Measurements from ENCODE around the gene POLR3GL.
"Not testable (repeated sequence)": the region's sequence is repeated elsewhere in the genome, so short reads cannot be mapped to it uniquely, and the experiment has no call there.

POLR3GL gene, protein sequence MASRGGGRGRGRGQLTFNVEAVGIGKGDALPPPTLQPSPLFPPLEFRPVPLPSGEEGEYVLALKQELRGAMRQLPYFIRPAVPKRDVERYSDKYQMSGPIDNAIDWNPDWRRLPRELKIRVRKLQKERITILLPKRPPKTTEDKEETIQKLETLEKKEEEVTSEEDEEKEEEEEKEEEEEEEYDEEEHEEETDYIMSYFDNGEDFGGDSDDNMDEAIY

GRCh38 chr1:145964328-145965118 is at the start of gene POLR3GL, which contains the start of gene ANKRD34A:
Gene POLR3GL, plus strand, starts transcription at chr1:145964690. Its CDS starts 10,176 bp downstream, at chr1:145974866.
Gene ANKRD34A, minus strand, starts transcription at chr1:145964575. Its CDS starts 2,816 bp downstream, at chr1:145961759.
- DNase-seq (ENCODE audit: low read depth in 2 of 2), result peak; percentile 83 to 89

GRCh38 chr1:145916745-145917144 is 47.7 kb upstream of the POLR3GL start:
- DNase-seq (ENCODE audit: low read depth in 2 of 2), result no peak

DNA sequence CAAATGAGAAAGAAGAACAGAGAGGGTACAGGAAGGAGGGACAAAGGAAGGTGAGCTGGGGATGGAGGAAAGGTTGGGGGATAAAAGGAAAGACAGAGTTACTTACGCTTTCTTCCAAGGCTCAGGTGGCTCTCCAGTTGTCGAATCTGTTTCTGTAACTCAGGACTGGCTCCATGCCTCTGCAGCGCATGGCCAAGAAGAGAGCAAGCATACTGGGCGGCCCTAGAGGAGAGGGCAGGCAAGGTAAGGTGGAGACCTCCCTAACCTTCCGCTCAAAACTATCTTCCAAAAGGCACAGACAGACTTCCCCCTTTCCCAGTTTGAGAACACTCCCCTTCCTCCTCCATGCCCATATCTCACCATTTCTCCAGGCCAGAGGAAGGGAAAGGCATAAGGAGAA is 46.9 kb upstream of the POLR3GL start:
- no peak for DNase-seq (ENCODE audit: low read depth in 2 of 2)

DNA sequence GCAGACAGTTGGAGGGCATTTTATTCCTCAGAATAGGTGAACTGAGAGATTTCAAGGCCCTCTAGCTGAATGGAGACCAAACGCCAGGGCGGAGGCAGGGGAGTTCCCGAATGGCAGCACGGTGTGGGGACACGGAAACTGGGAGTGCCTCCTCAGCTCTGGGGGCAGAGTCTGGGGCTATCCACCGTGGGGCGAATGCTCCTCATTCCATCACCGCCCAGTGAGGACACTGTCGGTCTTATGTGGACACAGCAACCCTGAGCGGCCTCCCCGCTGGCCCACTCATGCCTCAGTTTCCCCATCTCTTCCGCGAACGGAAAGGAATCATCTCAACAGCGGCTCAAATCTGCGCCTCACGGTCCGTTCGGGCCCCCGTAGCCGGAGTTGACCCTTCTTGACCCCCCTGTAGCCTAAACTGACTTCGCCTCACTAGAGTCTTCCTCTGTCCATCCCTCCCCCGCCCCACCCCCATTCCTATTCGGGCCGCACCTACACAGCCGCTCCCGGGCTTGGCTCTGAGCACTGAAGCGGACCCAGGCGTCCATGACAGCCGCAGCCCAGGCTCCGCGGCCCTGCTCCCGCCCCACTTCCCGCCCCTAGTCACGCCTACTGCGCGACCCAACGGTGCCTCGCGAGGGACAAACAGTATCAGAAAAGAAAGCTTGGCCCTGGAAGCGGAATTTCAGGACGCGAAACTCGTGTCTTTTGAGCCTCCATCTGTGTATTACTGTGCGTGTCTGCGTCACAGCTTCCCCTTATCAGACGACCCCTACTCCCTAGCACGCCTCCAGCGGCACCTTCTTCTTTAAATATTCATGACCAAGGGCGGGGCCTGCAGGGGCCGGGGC is 46.1 kb upstream of the POLR3GL start, which contains the start of gene PEX11B:
TSS of gene PEX11B (minus strand) at position 574 of the 848 bp plus-strand sequence. CDS start at position 545, 29 bp downstream.
- peak; percentile 87 to 88 for DNase-seq (ENCODE audit: low read depth in 2 of 2)

DNA sequence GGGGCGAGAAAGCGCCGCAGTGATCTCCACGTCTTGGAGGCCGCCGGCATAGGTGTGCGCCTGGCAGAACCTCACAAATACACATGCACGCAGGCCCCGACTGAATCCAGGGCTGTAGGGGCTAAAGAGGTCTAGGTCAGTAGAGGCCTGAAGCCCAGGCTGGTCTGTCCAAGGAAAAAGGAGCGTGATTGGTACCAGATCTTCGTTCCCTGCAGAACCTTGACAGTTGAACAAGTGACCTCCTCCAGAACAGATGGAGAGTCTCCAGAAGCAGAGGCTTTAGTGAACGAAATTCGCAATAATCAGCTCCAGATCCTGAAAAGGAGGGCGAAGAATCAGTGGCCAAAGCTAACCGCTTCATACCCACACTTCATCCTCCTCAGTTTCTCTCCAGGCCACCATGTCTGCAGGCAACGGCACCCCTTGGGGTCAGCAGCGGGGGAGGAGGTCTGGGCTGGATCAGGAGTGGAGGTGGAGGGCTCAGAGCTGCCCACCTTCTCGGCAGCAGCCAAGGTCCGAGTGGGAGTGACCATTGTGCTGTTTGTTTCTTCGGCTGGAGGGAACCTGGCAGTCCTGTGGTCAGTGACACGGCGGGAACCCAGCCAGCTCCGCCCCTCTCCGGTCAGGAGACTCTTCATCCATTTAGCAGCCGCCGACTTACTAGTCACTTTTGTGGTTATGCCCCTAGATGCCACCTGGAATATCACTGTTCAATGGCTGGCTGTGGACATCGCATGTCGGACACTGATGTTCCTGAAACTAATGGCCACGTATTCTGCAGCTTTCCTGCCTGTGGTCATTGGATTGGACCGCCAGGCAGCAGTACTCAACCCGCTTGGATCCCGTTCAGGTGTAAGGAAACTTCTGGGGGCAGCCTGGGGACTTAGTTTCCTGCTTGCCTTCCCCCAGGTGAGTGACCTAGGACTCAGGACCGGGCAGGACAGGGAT is 45.2 kb upstream of the POLR3GL start:
- DNase-seq (ENCODE audit: low read depth in 2 of 2), result no peak

DNA sequence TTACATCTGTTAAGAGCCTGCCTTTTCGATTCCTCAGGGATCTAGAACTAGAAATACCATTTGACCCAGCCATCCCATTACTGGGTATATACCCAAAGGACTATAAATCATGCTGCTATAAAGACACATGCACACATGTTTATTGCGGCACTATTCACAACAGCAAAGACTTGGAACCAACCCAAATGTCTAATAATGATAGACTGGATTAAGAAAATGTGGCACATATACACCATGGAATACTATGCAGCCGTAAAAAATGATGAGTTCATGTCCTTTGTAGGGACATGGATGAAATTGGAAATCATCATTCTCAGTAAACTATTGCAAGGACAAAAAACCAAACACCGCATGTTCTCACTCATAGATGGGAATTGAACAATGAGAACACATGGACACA is 44.2 kb upstream of the POLR3GL start:
- not testable (repeated sequence) for DNase-seq (ENCODE audit: low read depth in 2 of 2)

DNA sequence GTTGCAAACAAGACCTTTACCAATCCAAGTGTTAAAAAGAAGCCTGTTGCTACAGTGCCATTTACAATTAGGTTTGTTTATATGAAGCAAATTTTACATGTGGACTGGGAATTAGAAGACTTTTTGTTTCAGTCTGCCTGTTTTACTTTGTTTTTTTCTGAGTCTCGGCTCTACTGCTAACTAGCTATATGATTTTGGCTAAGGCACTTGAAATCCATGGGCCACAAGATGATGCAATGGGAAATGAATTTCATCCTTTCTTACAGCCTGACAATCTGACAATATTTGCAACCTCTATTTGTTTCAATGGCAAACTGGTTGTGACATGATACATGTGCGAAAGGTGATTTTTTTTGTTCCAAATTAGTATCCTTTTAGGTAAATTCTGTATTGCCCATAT is 42.2 kb upstream of the POLR3GL start:
- no peak for DNase-seq (ENCODE audit: low read depth in 2 of 2)

DNA sequence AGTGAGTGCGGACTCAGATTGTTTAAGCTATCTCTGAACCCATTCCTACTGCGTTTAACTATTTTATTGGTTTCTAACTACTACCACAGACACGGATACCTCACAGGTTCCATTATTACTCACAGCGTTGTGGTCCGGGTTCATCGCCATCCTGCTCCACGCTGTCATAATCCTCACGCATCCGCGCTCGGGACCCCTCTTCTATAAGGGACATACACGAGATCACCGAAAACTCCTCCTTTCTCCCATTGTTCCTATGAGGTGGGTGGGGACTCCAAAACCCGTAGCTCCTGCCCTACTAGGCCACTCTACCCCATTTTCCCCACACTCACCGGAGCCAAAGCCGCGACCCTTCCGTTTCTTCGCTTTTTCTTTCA is 37.8 kb upstream of the POLR3GL start:
- peak; percentile 32 to 42 for DNase-seq (ENCODE audit: low read depth in 2 of 2)

- DNase-seq (ENCODE audit: low read depth in 2 of 2), result peak; percentile 82 to 91
Observed at GRCh38 chr1:145927063-145927886, 37.2 kb upstream of the POLR3GL start, which contains the start of gene RBM8A. Gene RBM8A, minus strand, starts transcription at chr1:145927484. Its CDS starts 58 bp downstream, at chr1:145927426.

DNA sequence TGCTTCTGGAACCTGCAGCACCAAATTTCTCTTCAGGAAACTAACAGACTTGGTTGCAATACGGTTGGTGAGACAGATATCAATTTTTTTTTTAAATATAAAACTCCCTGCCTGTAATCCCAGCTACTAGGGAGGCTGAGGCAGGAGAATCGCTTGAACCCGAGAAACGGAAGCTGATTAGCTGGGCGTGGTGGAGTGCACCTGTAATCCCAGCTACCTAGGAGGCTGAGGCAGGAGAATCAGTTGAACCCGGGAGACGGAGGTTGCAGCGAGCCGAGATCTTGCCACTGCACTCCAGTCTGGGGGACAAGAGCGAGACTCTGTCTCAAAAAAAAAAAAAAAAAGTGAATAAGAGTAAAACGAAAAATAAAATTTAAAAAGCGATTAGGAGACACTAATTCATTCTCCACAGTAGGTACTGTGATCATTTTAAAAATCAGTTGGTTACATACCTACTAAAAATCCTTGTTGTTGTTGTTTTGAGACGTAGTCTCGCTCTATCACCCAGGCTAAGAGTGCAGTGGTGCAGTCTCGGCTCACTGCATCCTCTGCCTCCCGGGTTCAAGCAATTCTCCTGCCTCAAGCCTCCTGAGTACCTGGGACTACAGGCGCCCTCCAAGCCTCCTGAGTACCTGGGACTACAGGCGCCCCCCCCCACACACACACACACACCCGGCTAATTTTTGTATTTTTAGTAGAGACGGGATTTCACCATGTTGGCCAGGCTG is 36.4 kb upstream of the POLR3GL start:
- DNase-seq (ENCODE audit: low read depth in 2 of 2), result no peak

DNA sequence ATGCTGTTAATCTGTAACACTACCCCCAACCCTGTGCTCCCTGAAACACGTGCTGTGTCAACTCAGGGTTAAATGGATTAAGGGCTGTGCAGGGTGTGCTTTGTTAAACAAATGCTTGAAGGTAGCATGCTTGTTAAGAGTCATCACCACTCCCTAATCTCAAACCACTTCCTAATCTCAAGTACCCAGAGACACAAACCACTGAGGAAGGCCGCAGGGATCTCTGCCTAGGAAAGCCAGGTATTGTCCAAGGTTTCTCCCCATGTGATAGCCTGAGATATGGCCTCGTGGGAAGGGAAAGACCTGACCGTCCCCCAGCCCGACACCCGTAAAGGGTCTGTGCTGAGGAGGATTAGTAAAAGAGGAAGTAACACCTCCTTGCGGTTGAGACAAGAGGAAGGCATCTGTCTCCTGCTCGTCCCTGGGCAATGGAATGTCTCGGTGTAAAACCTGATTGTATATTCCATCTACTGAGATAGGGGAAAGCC is 31.9 kb upstream of the POLR3GL start:
- DNase-seq (ENCODE audit: low read depth in 2 of 2), result not testable (repeated sequence)

- DNase-seq (ENCODE audit: low read depth in 2 of 2), result no peak
Observed at GRCh38 chr1:145935708-145936107, 28.8 kb upstream of the POLR3GL start.

DNA sequence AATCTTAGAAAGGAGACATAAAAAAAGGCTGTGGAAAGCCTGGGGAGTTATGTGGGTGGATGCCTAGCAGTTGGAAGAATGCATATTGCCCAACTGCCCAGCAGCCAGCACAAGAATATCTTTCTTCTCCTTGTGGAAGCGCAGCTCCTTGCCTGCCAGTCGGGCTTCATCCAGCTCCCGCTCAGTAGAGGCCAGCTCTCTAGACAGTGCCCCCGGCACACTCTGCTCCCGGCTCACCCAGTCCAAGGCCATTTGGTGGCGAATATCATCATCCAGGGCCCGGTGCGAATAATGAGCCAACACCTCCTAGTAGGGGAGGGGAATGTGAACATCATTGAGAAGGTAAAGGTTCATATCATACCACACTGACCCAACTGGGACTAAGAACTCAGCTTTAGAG is 28.2 kb upstream of the POLR3GL start:
- DNase-seq (ENCODE audit: low read depth in 2 of 2), result no peak

GRCh38 chr1:145937436-145937835 is 27.1 kb upstream of the POLR3GL start:
- DNase-seq (ENCODE audit: low read depth in 2 of 2), result no peak

- DNase-seq (ENCODE audit: low read depth in 2 of 2), result no peak
Observed at GRCh38 chr1:145942405-145942804, 22.1 kb upstream of the POLR3GL start.

DNA sequence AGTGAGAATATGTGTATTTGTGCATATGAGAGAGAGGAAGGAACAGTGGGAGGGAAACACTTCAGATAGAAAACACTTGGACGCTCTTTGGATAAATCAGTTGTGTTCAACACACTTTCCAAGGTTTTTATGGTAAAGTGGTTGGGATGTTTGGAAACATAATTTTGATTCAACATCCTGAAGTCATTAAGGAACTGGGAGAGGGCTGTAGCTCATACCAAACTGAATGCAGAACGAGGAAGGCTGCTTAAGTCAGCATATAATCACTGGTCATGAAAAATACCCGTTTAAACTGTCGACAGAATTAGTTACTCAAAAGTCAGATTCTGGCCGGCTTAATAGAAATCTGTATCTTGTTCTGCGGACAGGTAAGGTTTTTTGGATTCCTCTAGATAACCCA is 21.6 kb upstream of the POLR3GL start:
- DNase-seq (ENCODE audit: low read depth in 2 of 2), result no peak

- no peak for DNase-seq (ENCODE audit: low read depth in 2 of 2)
Observed at GRCh38 chr1:145944532-145944931, 20.0 kb upstream of the POLR3GL start.

GRCh38 chr1:145946477-145946986 is 18.0 kb upstream of the POLR3GL start:
- no peak for DNase-seq (ENCODE audit: low read depth in 2 of 2)

DNA sequence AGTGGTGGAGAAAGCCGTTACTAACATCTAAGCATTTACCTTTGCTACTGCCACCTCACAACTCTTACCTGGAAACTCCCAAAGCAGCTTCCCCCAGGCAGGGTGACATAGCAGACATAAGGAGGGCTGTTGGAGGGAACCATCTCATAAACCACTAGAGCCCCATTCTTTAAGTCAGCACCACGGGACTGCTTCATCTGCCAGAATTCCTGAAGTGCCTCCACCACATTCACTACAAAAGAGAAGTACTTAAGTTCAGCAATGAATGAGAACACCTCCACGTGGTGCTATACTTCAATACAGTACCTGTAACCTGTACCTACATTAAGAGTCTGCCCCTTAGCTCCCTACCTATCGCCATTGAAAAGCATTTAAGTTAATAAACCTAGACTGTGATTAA is 16.9 kb upstream of the POLR3GL start:
- no peak for DNase-seq (ENCODE audit: low read depth in 2 of 2)

Data from stimulated activated CD4-positive, alpha-beta T cell treated with anti-CD3 and anti-CD28 coated beads, Interleukin-4, amount 100 ng/mL, for 48 hours (primary cell).